ENCODE data around the gene DMBX1. TPM values are rescaled to one million over a fixed set of nuclear protein-coding genes. Genes with fewer than 3 reads are reported as not detected.

The DMBX1 gene
- total and polyA plus RNA-seq, 4 donors: not detected

DNA sequence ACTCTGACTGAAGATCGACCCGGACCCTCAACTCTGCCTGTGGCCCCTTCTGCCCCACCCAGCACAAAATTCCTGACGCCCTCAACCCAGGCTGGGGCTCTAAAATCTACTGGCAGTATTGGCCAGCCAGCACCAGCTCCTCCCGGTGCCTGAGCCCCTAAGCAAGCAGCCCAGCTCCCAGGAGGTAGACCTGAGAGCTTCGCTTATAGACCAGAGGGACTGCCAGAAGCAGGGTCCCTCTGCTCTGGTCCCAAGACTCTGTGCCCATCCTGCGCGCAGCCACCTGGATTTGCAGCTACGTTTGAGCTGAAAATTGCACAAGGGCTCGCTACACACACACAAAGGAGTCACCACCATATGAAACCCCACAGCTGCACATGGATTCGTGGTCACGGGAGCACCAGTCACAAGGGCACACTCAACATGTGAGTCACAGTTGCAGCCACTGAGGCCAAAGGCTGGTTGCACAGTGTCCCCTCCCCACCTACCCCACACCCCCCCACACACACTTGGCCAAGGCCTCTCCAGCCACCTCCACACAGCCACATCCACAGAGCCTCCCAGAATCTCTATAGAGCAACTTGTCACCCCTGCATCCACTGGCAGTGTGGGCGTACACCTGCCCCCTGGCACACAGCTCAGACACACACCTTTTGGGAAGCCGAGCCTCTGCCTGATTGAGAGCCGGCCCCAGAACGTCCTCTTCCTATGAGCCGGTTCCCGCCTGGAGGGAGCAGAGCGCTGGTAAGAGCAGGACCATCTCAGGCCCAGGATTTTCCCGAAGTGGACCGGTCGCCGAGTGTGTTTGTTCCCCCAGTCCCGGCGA lies 1.1 kb upstream of the DMBX1 start:
- H3K36me3 ChIP-seq (ENCODE audit: control insufficient read depth in 4 of 4, insufficient read depth in 3 of 4, low read depth in 1 of 4, low read length in 3 of 4): no peaks in the 10 kb centered on the region
- H3K9me3 ChIP-seq (ENCODE audit: control insufficient read depth in 4 of 4, low read length in 3 of 4): no peaks in the 10 kb centered on the region
- no peak overlapping the region for H3K9ac ChIP-seq (ENCODE audit: low read depth in 1 of 2, low read length in 2 of 2)
- H3K4me1 ChIP-seq (ENCODE audit: control insufficient read depth in 4 of 4, insufficient read depth in 4 of 4, low read length in 3 of 4): peaks cover 4 to 22% (median 9%) of the 10 kb centered on the region in 4 donors
- WGBS: 12% methylated on average over 24 of the region's 24 CpGs
- no peak overlapping the region for H3K4me3 ChIP-seq (ENCODE audit: low read depth in 1 of 3, low read length in 3 of 3)
- no peak for DNase-seq (ENCODE audit: low spot score)
- H3K27me3 ChIP-seq (ENCODE audit: control insufficient read depth in 4 of 4, insufficient read depth in 4 of 4, low read length in 3 of 4): peaks cover 12 to 30% (median 21%) of the 10 kb centered on the region in 4 donors
- no peak overlapping the region for H3K27ac ChIP-seq (ENCODE audit: low read depth in 1 of 2, low read length in 2 of 2)
- no peak for TF ChIP-seq EGR1 (IDR thresholded peaks at IDR 0.05; ENCODE audit: low read depth in 2 of 2)
- TF ChIP-seq RXRA (IDR thresholded peaks at IDR 0.05): no peak
- no peak for TF ChIP-seq JUND (IDR thresholded peaks at IDR 0.05)
- TF ChIP-seq NR2F2 (IDR thresholded peaks at IDR 0.05): no peak
- no peak for TF ChIP-seq GABPA (IDR thresholded peaks at IDR 0.05 in 1 of 2, conservative IDR thresholded peaks at IDR 0.05 in 1 of 2)
- TF ChIP-seq, protein P1, sequence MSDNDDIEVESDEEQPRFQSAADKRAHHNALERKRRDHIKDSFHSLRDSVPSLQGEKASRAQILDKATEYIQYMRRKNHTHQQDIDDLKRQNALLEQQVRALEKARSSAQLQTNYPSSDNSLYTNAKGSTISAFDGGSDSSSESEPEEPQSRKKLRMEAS (IDR thresholded peaks at IDR 0.05): no peak
- no peak for TF ChIP-seq SP1 (IDR thresholded peaks at IDR 0.05)

DNA sequence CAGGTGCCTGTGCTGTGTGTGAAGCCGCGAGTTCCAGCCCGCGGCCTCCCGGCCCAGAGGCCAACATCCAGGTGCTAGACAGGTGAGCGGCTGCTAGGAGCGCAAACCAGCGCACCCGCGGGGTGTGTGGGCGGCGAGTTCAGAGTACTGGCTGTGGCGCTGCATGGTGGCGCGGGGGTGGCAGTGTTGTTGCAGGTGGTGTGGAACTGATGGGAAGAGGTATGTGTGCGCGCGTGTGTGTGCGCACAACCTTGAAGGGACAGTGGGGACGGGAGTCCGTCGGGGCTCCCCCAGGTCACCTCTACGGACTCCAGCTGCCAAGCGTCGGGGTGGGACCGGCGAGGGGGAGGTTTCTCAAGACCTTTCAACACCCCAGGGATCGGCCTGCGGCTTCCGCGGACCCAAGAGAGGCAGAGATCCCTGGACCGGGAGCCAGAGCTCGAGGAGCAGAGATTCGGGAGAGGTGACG lies 433 bp upstream of the DMBX1 start:
- Histone ChIP-seq H3K4me1 (ENCODE audit: control insufficient read depth in 4 of 4, insufficient read depth in 4 of 4, low read length in 3 of 4) (peaks cover 4 to 22% (median 9%) of the 10 kb centered on the region in 4 donors), H3K27ac (ENCODE audit: low read depth in 1 of 2, low read length in 2 of 2) (no peak overlapping the region), H3K9ac (ENCODE audit: low read depth in 1 of 2, low read length in 2 of 2) (no peak overlapping the region), H3K36me3 (ENCODE audit: control insufficient read depth in 4 of 4, insufficient read depth in 3 of 4, low read depth in 1 of 4, low read length in 3 of 4) (no peaks in the 10 kb centered on the region), H3K27me3 (ENCODE audit: control insufficient read depth in 4 of 4, insufficient read depth in 4 of 4, low read length in 3 of 4) (peaks cover 12 to 34% (median 21%) of the 10 kb centered on the region in 4 donors), H3K9me3 (ENCODE audit: control insufficient read depth in 4 of 4, low read length in 3 of 4) (no peaks in the 10 kb centered on the region), H3K4me3 (ENCODE audit: low read depth in 1 of 3, low read length in 3 of 3) (peak overlapping the region in 1 of 3 donors; percentile 22)
- no peak for DNase-seq (ENCODE audit: low spot score)
- WGBS: 3% methylated on average over 35 of the region's 35 CpGs
- TF ChIP-seq FOXA2 (IDR thresholded peaks at IDR 0.05): no peak
- no peak for TF ChIP-seq GABPA (IDR thresholded peaks at IDR 0.05 in 1 of 2, conservative IDR thresholded peaks at IDR 0.05 in 1 of 2)
- no peak for TF ChIP-seq NR2F2 (IDR thresholded peaks at IDR 0.05)
- TF ChIP-seq, protein P2, sequence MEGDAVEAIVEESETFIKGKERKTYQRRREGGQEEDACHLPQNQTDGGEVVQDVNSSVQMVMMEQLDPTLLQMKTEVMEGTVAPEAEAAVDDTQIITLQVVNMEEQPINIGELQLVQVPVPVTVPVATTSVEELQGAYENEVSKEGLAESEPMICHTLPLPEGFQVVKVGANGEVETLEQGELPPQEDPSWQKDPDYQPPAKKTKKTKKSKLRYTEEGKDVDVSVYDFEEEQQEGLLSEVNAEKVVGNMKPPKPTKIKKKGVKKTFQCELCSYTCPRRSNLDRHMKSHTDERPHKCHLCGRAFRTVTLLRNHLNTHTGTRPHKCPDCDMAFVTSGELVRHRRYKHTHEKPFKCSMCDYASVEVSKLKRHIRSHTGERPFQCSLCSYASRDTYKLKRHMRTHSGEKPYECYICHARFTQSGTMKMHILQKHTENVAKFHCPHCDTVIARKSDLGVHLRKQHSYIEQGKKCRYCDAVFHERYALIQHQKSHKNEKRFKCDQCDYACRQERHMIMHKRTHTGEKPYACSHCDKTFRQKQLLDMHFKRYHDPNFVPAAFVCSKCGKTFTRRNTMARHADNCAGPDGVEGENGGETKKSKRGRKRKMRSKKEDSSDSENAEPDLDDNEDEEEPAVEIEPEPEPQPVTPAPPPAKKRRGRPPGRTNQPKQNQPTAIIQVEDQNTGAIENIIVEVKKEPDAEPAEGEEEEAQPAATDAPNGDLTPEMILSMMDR (IDR thresholded peaks at IDR 0.05; ENCODE audit: low read depth, low read length, missing input control): no peak
- no peak for TF ChIP-seq FOXA1 (IDR thresholded peaks at IDR 0.05)
- TF ChIP-seq EGR1 (IDR thresholded peaks at IDR 0.05; ENCODE audit: low read depth in 2 of 2): no peak
- no peak for TF ChIP-seq TAF1 (conservative IDR thresholded peaks at IDR 0.05)
- TF ChIP-seq RAD21 (IDR thresholded peaks at IDR 0.05): no peak

DNA sequence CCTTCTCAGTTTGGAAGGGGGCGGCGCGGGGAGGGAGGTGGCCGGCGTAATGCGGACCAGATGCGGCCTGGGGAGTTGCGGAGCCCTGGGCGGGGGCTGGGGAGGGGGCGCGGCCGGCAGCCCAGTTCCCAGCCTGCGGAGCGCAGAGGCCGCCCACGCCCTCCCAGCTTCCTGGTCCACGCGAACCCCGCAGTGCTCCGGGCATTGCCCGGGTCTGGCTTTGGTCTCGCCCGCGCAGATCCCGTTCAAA lies 695 bp downstream of the DMBX1 start:
- DNase-seq (ENCODE audit: low spot score): no peak
- Histone ChIP-seq H3K36me3 (ENCODE audit: control insufficient read depth in 4 of 4, insufficient read depth in 3 of 4, low read depth in 1 of 4, low read length in 3 of 4) (no peaks in the 10 kb centered on the region), H3K9ac (ENCODE audit: low read depth in 1 of 2, low read length in 2 of 2) (no peak overlapping the region), H3K27me3 (ENCODE audit: control insufficient read depth in 4 of 4, insufficient read depth in 4 of 4, low read length in 3 of 4) (peaks cover 12 to 34% (median 21%) of the 10 kb centered on the region in 4 donors), H3K4me3 (ENCODE audit: low read depth in 1 of 3, low read length in 3 of 3) (no peak overlapping the region), H3K4me1 (ENCODE audit: control insufficient read depth in 4 of 4, insufficient read depth in 4 of 4, low read length in 3 of 4) (peaks cover 4 to 22% (median 9%) of the 10 kb centered on the region in 4 donors), H3K9me3 (ENCODE audit: control insufficient read depth in 4 of 4, low read length in 3 of 4) (no peaks in the 10 kb centered on the region), H3K27ac (ENCODE audit: low read depth in 1 of 2, low read length in 2 of 2) (no peak overlapping the region)
- 6% methylated on average over 25 of the region's 25 CpGs for WGBS
- TF ChIP-seq YY1 (IDR thresholded peaks at IDR 0.05) (no peak), TAF1 (conservative IDR thresholded peaks at IDR 0.05) (no peak), RXRA (IDR thresholded peaks at IDR 0.05) (no peak), RAD21 (IDR thresholded peaks at IDR 0.05) (no peak), FOXA2 (IDR thresholded peaks at IDR 0.05) (no peak), JUND (IDR thresholded peaks at IDR 0.05) (no peak), GABPA (IDR thresholded peaks at IDR 0.05 in 1 of 2, conservative IDR thresholded peaks at IDR 0.05 in 1 of 2) (no peak), FOXA1 (IDR thresholded peaks at IDR 0.05) (no peak), HNF4G (IDR thresholded peaks at IDR 0.05) (no peak), SP1 (IDR thresholded peaks at IDR 0.05) (no peak), NR2F2 (IDR thresholded peaks at IDR 0.05) (no peak), HNF4A (conservative IDR thresholded peaks at IDR 0.05) (no peak)
- TF ChIP-seq, protein P3, sequence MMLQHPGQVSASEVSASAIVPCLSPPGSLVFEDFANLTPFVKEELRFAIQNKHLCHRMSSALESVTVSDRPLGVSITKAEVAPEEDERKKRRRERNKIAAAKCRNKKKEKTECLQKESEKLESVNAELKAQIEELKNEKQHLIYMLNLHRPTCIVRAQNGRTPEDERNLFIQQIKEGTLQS (IDR thresholded peaks at IDR 0.05): no peak
- TF ChIP-seq, protein P2 (IDR thresholded peaks at IDR 0.05; ENCODE audit: low read depth, low read length, missing input control): no peak
- TF ChIP-seq, protein P4, sequence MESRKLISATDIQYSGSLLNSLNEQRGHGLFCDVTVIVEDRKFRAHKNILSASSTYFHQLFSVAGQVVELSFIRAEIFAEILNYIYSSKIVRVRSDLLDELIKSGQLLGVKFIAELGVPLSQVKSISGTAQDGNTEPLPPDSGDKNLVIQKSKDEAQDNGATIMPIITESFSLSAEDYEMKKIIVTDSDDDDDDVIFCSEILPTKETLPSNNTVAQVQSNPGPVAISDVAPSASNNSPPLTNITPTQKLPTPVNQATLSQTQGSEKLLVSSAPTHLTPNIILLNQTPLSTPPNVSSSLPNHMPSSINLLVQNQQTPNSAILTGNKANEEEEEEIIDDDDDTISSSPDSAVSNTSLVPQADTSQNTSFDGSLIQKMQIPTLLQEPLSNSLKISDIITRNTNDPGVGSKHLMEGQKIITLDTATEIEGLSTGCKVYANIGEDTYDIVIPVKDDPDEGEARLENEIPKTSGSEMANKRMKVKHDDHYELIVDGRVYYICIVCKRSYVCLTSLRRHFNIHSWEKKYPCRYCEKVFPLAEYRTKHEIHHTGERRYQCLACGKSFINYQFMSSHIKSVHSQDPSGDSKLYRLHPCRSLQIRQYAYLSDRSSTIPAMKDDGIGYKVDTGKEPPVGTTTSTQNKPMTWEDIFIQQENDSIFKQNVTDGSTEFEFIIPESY (IDR thresholded peaks at IDR 0.05): no peak
